ENCODE measurements around the gene CD247. TPM values are rescaled to one million over a fixed set of nuclear protein-coding genes. Genes with fewer than 3 reads are reported as not detected.
A peak's percentile ranks its signal among the peaks of the same experiment; 100 is the strongest.

CD247 gene
- total and polyA plus RNA-seq, 2 of the 4 experiments (the other 2 are of a cell fraction), result not detected

GRCh38 chr1:167541003-167541402 lies 22.7 kb upstream of the CD247 start:
- Histone ChIP-seq H3K14ac (replicated peaks; ENCODE audit: low read depth, low read length) (no peak overlapping the region), H3K18ac (ENCODE audit: low read depth, low read length) (no peak overlapping the region), H3K23ac (ENCODE audit: low read depth, low read length) (no peak overlapping the region), H3K27me3 (ENCODE audit: control insufficient read depth, insufficient read depth, low read length) (peaks cover 10% of the 10 kb centered on the region; the same call in 1 of the 2 replicates), H2BK120ac (ENCODE audit: low read depth, low read length) (no peak overlapping the region), H3K56ac (ENCODE audit: extremely low read depth, insufficient read depth, low read length) (no peak overlapping the region), H3K9ac (ENCODE audit: low read depth, low read length) (no peak overlapping the region), H4K91ac (ENCODE audit: insufficient read depth, low read depth, low read length) (no peak overlapping the region), H4K5ac (ENCODE audit: low read depth, low read length) (no peak overlapping the region), H3K27ac (ENCODE audit: insufficient read depth, low read length) (no peak overlapping the region), H3K9me1 (ENCODE audit: insufficient read depth, low read length) (no peaks in the 10 kb centered on the region), H3K79me1 (ENCODE audit: low read depth in 1 of 2, low read length in 2 of 2) (no peaks in the 10 kb centered on the region), H3K4me3 (ENCODE audit: insufficient read depth, low read depth, low read length) (no peak overlapping the region), H3K4me1 (ENCODE audit: control insufficient read depth, insufficient read depth, low read length) (peaks cover 2% of the 10 kb centered on the region; the same call in 1 of the 2 replicates), H2AK9ac (replicated peaks; ENCODE audit: low read depth, low read length, poor library complexity) (no peak overlapping the region), H4K8ac (ENCODE audit: low read depth in 2 of 2, low read length in 2 of 2) (no peak overlapping the region), H3K9me3 (ENCODE audit: control insufficient read depth, insufficient read depth, low read length) (no peaks in the 10 kb centered on the region), H2BK5ac (ENCODE audit: low read depth, low read length, poor library complexity, severe bottlenecking) (no peak overlapping the region), H2BK15ac (ENCODE audit: low read depth, low read length) (no peak overlapping the region), H2BK20ac (ENCODE audit: low read depth, low read length) (no peak overlapping the region), H2AFZ (replicated peaks; ENCODE audit: low read length, poor library complexity) (no peak overlapping the region), H3K4ac (ENCODE audit: low read depth, low read length) (no peak overlapping the region), H4K20me1 (ENCODE audit: insufficient read depth, low read length) (no peaks in the 10 kb centered on the region), H3K36me3 (ENCODE audit: control insufficient read depth, insufficient read depth, low read length) (no peaks in the 10 kb centered on the region), H3K4me2 (ENCODE audit: low read depth, low read length) (no peak overlapping the region), H2AK5ac (ENCODE audit: low read depth, low read length) (no peak overlapping the region)
- DNase-seq (peak; percentile 10), ATAC-seq (ENCODE audit: low read depth) (no peak)
- BruUV-seq (replicated peaks), result no TSS peak
- TF ChIP-seq CTCF (conservative IDR thresholded peaks at IDR 0.05; ENCODE audit: low read depth, low read length), result no peak
- TF ChIP-seq RCOR1 (IDR thresholded peaks at IDR 0.05; ENCODE audit: insufficient replicate concordance, low read length), result no peak
- no peak for TF ChIP-seq BHLHE40 (IDR thresholded peaks at IDR 0.05; ENCODE audit: low read depth, low read length)
- TF ChIP-seq CEBPB (IDR thresholded peaks at IDR 0.05; ENCODE audit: low read depth, low read length), result no peak
- no peak for TF ChIP-seq USF2 (IDR thresholded peaks at IDR 0.05; ENCODE audit: low read depth, low read length)
- dilution Hi-C loops (cut with HindIII; ENCODE audit: low sequenced_read_pairs, unreplicated experiment) (no loop called here), intact Hi-C loops (cut with micrococcal nuclease) (no loop called here), in situ Hi-C loops (cut with MboI; ENCODE audit: low sequenced_read_pairs) (no loop called here)
- CTCF ChIA-PET, result interaction anchor here (0.7 to 1.6 kb wide), 3 partner anchors 13 to 271 kb away, joined by 3 to 6 read pairs (median 3); partner anchors contain the start of gene CREG1
- POLR2A ChIA-PET (ENCODE audit: unreplicated experiment), result no interaction called here
